ENCODE measurements around the gene ACTR3C. TPM values are rescaled to one million over a fixed set of nuclear protein-coding genes. Genes with fewer than 3 reads are reported as not detected.

The ACTR3C gene
- 0.05 TPM for polyA plus RNA-seq (2012; ENCODE audit: insufficient read length, low read depth)

GRCh38 chr7:150322833-150323681 is at the start of gene ACTR3C, which contains the start of gene LRRC61:
TSS of gene ACTR3C (minus strand) at chr7:150323545. CDS start at chr7:150295296, 28,249 bp downstream.
TSS of gene LRRC61 (plus strand) at chr7:150323355. CDS start at chr7:150336862, 13,507 bp downstream.
- TF ChIP-seq TAF1 (IDR thresholded peaks at IDR 0.05; ENCODE audit: borderline replicate concordance, insufficient read depth, low read length) (no peak), POLR2AphosphoS5 (IDR thresholded peaks at IDR 0.05; ENCODE audit: low read depth, low read length) (no peak), SIN3A (IDR thresholded peaks at IDR 0.05; ENCODE audit: borderline replicate concordance, insufficient read depth, low read length) (no peak), FOXP2 (optimal IDR thresholded peaks at IDR 0.05; ENCODE audit: borderline replicate concordance, extremely low read depth, extremely low read length, insufficient read depth) (no peak), REST (IDR thresholded peaks at IDR 0.05; ENCODE audit: insufficient read depth in 1 of 2, low read depth in 2 of 2, low read length in 2 of 2) (no peak)

GRCh38 chr7:150372271-150373048 is 49.1 kb upstream of the ACTR3C start:
- TF ChIP-seq FOXP2 (optimal IDR thresholded peaks at IDR 0.05; ENCODE audit: borderline replicate concordance, extremely low read depth, extremely low read length, insufficient read depth) (no peak), REST (IDR thresholded peaks at IDR 0.05; ENCODE audit: insufficient read depth in 1 of 2, low read depth in 2 of 2, low read length in 2 of 2) (no peak)

- no peak for TF ChIP-seq REST (IDR thresholded peaks at IDR 0.05; ENCODE audit: insufficient read depth in 1 of 2, low read depth in 2 of 2, low read length in 2 of 2)
These were observed 48.6 kb upstream of the ACTR3C start for GRCh38 chr7:150371996-150372270.

- no peak for TF ChIP-seq REST (IDR thresholded peaks at IDR 0.05; ENCODE audit: insufficient read depth in 1 of 2, low read depth in 2 of 2, low read length in 2 of 2)
- 0 out of 2 replicates have a peak, but pooled peaks have one; percentile 18 for TF ChIP-seq POLR2AphosphoS5 (IDR thresholded peaks at IDR 0.05; ENCODE audit: low read depth, low read length)
These were observed 48.0 kb upstream of the ACTR3C start for GRCh38 chr7:150371131-150371995.

Measured in PFSK-1 (cell line).